Measurements from ENCODE around the gene TAB2.
"Not testable (repeated sequence)": the region's sequence is repeated elsewhere in the genome, so short reads cannot be mapped to it uniquely, and the experiment has no call there.

The TAB2 gene

GRCh38 chr6:149446791-149447376 lies 129.4 kb downstream of the TAB2 start:
- no peak for DNase-seq

GRCh38 chr6:149448821-149449453 lies 131.4 kb downstream of the TAB2 start:
- DNase-seq, result no peak

GRCh38 chr6:149449831-149450678 lies 132.5 kb downstream of the TAB2 start:
- no peak for DNase-seq

- DNase-seq, result peak; percentile 28
Observed at GRCh38 chr6:149450679-149451375, 133.3 kb downstream of the TAB2 start.

- no peak for DNase-seq
Observed at GRCh38 chr6:149451376-149452036, 134.0 kb downstream of the TAB2 start.

GRCh38 chr6:149452037-149452939 lies 134.8 kb downstream of the TAB2 start:
- DNase-seq, result no peak

GRCh38 chr6:149453597-149454345 lies 136.3 kb downstream of the TAB2 start:
- DNase-seq, result no peak

GRCh38 chr6:149454346-149454848 lies 136.9 kb downstream of the TAB2 start:
- peak; percentile 57 for DNase-seq

GRCh38 chr6:149455031-149455732 lies 137.7 kb downstream of the TAB2 start:
- DNase-seq, result no peak

GRCh38 chr6:149456311-149457021 lies 139.0 kb downstream of the TAB2 start:
- no peak for DNase-seq

- DNase-seq, result no peak
Observed at GRCh38 chr6:149457316-149457884, 139.9 kb downstream of the TAB2 start.

GRCh38 chr6:149458196-149458595 lies 140.7 kb downstream of the TAB2 start:
- no peak for DNase-seq

GRCh38 chr6:149458806-149459205 lies 141.3 kb downstream of the TAB2 start:
- no peak for DNase-seq

GRCh38 chr6:149459761-149460160 lies 142.2 kb downstream of the TAB2 start:
- no peak for DNase-seq

GRCh38 chr6:149460249-149460648 lies 142.7 kb downstream of the TAB2 start:
- not testable (repeated sequence) for DNase-seq
